ENCODE data around the gene PIK3R2. TPM values are rescaled to one million over a fixed set of nuclear protein-coding genes. Genes with fewer than 3 reads are reported as not detected.

Gene PIK3R2
- total and polyA plus RNA-seq, 2 of the 13 experiments (the other 11 are each of a cell fraction or from before 2014, with no cell fraction given), result 18.6 to 25.3 TPM

DNA sequence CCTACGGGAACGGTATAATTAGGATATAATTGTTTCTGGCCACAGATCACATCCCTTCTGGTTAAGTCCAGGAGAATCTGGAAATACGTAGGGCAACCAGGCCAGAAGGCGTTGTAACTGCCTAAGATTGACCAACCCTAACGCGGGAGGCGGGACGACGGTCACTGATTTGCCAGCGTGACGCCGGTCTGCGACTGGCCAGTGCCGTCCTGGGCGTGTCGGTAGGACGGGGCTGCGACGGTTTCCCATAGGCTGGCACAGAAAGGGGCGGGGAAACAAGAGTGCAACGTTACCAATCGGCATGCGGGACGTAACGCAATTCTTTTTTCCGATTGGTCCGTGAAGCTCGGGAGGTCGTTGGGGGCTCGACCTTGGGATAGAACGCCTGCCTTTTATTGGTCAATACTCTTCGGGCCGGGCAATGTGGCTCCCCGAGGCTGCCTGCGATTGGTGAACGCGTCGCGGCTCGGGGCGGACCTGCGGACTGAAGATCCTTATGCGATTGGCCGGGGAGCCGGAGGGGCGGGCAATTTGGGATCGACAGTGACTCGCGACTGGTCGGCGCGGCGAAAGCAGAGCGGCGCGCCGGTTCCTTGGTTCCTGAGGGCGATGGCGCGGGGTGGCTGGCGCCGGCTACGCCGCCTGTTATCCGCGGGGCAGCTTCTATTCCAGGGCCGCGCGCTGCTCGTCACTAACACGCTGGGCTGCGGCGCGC, 39.9 kb downstream of the PIK3R2 start, which contains the start of gene MPV17L2 (continued):
- no peak for TF ChIP-seq MTA1 (CRISPR knock-in tag; IDR thresholded peaks at IDR 0.05; ENCODE audit: borderline replicate concordance)
- TF ChIP-seq, protein P1, sequence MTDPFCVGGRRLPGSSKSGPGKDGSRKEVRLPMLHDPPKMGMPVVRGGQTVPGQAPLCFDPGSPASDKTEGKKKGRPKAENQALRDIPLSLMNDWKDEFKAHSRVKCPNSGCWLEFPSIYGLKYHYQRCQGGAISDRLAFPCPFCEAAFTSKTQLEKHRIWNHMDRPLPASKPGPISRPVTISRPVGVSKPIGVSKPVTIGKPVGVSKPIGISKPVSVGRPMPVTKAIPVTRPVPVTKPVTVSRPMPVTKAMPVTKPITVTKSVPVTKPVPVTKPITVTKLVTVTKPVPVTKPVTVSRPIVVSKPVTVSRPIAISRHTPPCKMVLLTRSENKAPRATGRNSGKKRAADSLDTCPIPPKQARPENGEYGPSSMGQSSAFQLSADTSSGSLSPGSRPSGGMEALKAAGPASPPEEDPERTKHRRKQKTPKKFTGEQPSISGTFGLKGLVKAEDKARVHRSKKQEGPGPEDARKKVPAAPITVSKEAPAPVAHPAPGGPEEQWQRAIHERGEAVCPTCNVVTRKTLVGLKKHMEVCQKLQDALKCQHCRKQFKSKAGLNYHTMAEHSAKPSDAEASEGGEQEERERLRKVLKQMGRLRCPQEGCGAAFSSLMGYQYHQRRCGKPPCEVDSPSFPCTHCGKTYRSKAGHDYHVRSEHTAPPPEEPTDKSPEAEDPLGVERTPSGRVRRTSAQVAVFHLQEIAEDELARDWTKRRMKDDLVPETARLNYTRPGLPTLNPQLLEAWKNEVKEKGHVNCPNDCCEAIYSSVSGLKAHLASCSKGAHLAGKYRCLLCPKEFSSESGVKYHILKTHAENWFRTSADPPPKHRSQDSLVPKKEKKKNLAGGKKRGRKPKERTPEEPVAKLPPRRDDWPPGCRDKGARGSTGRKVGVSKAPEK (CRISPR knock-in tag; IDR thresholded peaks at IDR 0.05; ENCODE audit: borderline replicate concordance), result no peak
- TF ChIP-seq ZMYM4 (CRISPR knock-in tag; IDR thresholded peaks at IDR 0.05), result peak; percentile 81
- no peak for TF ChIP-seq HNF4G (IDR thresholded peaks at IDR 0.05; ENCODE audit: borderline replicate concordance, low read depth, low read length)
- no peak for TF ChIP-seq HNF4G (CRISPR knock-in tag; IDR thresholded peaks at IDR 0.05; ENCODE audit: borderline replicate concordance, low read depth)
- TF ChIP-seq LCORL (IDR thresholded peaks at IDR 0.05), result no peak
- peak; percentile 72; the same call in 1 of the 2 replicates for TF ChIP-seq LCORL (CRISPR knock-in tag; IDR thresholded peaks at IDR 0.05)
- TF ChIP-seq ZNF101 (CRISPR knock-in tag; IDR thresholded peaks at IDR 0.05; ENCODE audit: borderline replicate concordance, low read depth), result no peak
- TF ChIP-seq ATM (IDR thresholded peaks at IDR 0.05; ENCODE audit: borderline replicate concordance), result no peak
- no peak for TF ChIP-seq ARHGAP35 (CRISPR knock-in tag; IDR thresholded peaks at IDR 0.05; ENCODE audit: borderline replicate concordance)
- 0 out of 2 replicates have a peak, but pooled peaks have one; percentile 24 for TF ChIP-seq SRY (CRISPR knock-in tag; IDR thresholded peaks at IDR 0.05)
- no peak for TF ChIP-seq ZNF446 (CRISPR knock-in tag; IDR thresholded peaks at IDR 0.05)
- TF ChIP-seq FOXC1 (CRISPR knock-in tag; IDR thresholded peaks at IDR 0.05; ENCODE audit: borderline replicate concordance), result no peak
- no peak for TF ChIP-seq ZC3H13 (CRISPR knock-in tag; IDR thresholded peaks at IDR 0.05)
- TF ChIP-seq RXRA (CRISPR knock-in tag; IDR thresholded peaks at IDR 0.05), result no peak; the same call in 1 of the 2 replicates
- TF ChIP-seq ZBTB20 (CRISPR knock-in tag; IDR thresholded peaks at IDR 0.05; ENCODE audit: borderline replicate concordance, low read depth), result no peak
- no peak for TF ChIP-seq KAT2B (IDR thresholded peaks at IDR 0.05; ENCODE audit: borderline replicate concordance, low read depth, low read length)
- TF ChIP-seq TOPORS (CRISPR knock-in tag; IDR thresholded peaks at IDR 0.05), result peak; percentile 47; the same call in 1 of the 2 replicates
- peak; percentile 29; the same call in 1 of the 2 replicates for TF ChIP-seq MXD4 (CRISPR knock-in tag; IDR thresholded peaks at IDR 0.05)
- TF ChIP-seq SNRNP70 (IDR thresholded peaks at IDR 0.05; ENCODE audit: low read depth, low read length), result no peak
- TF ChIP-seq, protein P2, sequence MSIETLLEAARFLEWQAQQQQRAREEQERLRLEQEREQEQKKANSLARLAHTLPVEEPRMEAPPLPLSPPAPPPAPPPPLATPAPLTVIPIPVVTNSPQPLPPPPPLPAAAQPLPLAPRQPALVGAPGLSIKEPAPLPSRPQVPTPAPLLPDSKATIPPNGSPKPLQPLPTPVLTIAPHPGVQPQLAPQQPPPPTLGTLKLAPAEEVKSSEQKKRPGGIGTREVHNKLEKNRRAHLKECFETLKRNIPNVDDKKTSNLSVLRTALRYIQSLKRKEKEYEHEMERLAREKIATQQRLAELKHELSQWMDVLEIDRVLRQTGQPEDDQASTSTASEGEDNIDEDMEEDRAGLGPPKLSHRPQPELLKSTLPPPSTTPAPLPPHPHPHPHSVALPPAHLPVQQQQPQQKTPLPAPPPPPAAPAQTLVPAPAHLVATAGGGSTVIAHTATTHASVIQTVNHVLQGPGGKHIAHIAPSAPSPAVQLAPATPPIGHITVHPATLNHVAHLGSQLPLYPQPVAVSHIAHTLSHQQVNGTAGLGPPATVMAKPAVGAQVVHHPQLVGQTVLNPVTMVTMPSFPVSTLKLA (IDR thresholded peaks at IDR 0.05), result peak; percentile 40
- peak; percentile 46; the same call in 1 of the 2 replicates for TF ChIP-seq MAZ (IDR thresholded peaks at IDR 0.05; ENCODE audit: borderline replicate concordance, low read depth, low read length)
- peak; percentile 66; the same call in 1 of the 2 replicates for TF ChIP-seq MAZ (CRISPR knock-in tag; IDR thresholded peaks at IDR 0.05; ENCODE audit: low read depth)
- TF ChIP-seq, protein P3, sequence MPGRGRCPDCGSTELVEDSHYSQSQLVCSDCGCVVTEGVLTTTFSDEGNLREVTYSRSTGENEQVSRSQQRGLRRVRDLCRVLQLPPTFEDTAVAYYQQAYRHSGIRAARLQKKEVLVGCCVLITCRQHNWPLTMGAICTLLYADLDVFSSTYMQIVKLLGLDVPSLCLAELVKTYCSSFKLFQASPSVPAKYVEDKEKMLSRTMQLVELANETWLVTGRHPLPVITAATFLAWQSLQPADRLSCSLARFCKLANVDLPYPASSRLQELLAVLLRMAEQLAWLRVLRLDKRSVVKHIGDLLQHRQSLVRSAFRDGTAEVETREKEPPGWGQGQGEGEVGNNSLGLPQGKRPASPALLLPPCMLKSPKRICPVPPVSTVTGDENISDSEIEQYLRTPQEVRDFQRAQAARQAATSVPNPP (CRISPR knock-in tag; IDR thresholded peaks at IDR 0.05), result no peak
- no peak for TF ChIP-seq ZNF256 (CRISPR knock-in tag; conservative IDR thresholded peaks at IDR 0.05)
- peak; percentile 74 for TF ChIP-seq CEBPG (CRISPR knock-in tag; IDR thresholded peaks at IDR 0.05)
- no peak for TF ChIP-seq ZNF569 (CRISPR knock-in tag; IDR thresholded peaks at IDR 0.05; ENCODE audit: borderline replicate concordance)
